Measurements from ENCODE around the gene ARHGEF7.

Gene ARHGEF7

GRCh38 chr13:111117961-111118360 lies 2.9 kb downstream of the ARHGEF7 start:
- no peaks in the 10 kb centered on the region for H3K79me1 ChIP-seq (ENCODE audit: low read length)
- H2BK120ac ChIP-seq (ENCODE audit: low read depth, low read length), result no peak overlapping the region
- peaks cover 16% of the 10 kb centered on the region for H3K27me3 ChIP-seq (ENCODE audit: insufficient read depth, low read length, poor library complexity)
- peak overlapping the region; percentile 66 for H3K23ac ChIP-seq (ENCODE audit: low read length)
- H3K4me3 ChIP-seq (ENCODE audit: low read length), result no peak overlapping the region
- no peaks in the 10 kb centered on the region for H3K36me3 ChIP-seq (ENCODE audit: control insufficient read depth, insufficient read depth, low read length)
- H3K79me2 ChIP-seq (ENCODE audit: control insufficient read depth, insufficient read depth, low read length), result no peaks in the 10 kb centered on the region
- H3K4ac ChIP-seq (ENCODE audit: low read depth, low read length), result no peak overlapping the region
- no peaks in the 10 kb centered on the region for H3K4me1 ChIP-seq (ENCODE audit: control insufficient read depth, low read depth, low read length)
- no peak overlapping the region for H3K9ac ChIP-seq (ENCODE audit: low read length)
- H3K18ac ChIP-seq (ENCODE audit: low read length), result no peak overlapping the region
- H4K8ac ChIP-seq (ENCODE audit: low read depth, low read length), result no peak overlapping the region
- H2AK5ac ChIP-seq (ENCODE audit: low read length), result no peak overlapping the region
- no peak overlapping the region for H2BK15ac ChIP-seq (replicated peaks; ENCODE audit: low read depth)
- no peak overlapping the region for H2BK5ac ChIP-seq (ENCODE audit: low read length)
- no peak overlapping the region for H3K4me2 ChIP-seq (ENCODE audit: low read length)
- DNase-seq, result no peak
- H3K27ac ChIP-seq (ENCODE audit: low read depth, low read length), result no peak overlapping the region
- H3K56ac ChIP-seq (ENCODE audit: low read length), result no peak overlapping the region
- WGBS (ENCODE audit: extremely low coverage, insufficient coverage, low lambda C conversion rate), result no CpG with 5 or more reads among the region's 10 CpGs
- H4K5ac ChIP-seq (ENCODE audit: low read length), result no peak overlapping the region

- Histone ChIP-seq H3K4ac (ENCODE audit: low read depth, low read length) (no peak overlapping the region), H4K5ac (ENCODE audit: low read length) (no peak overlapping the region), H4K8ac (ENCODE audit: low read depth, low read length) (no peak overlapping the region), H3K27ac (ENCODE audit: low read depth, low read length) (no peak overlapping the region), H2AK5ac (ENCODE audit: low read length) (no peak overlapping the region), H3K79me2 (ENCODE audit: control insufficient read depth, insufficient read depth, low read length) (no peaks in the 10 kb centered on the region), H2BK5ac (ENCODE audit: low read length) (no peak overlapping the region), H3K4me2 (ENCODE audit: low read length) (no peak overlapping the region), H2BK120ac (ENCODE audit: low read depth, low read length) (no peak overlapping the region), H3K4me1 (ENCODE audit: control insufficient read depth, low read depth, low read length) (no peaks in the 10 kb centered on the region), H3K23ac (ENCODE audit: low read length) (no peak overlapping the region), H3K9ac (ENCODE audit: low read length) (no peak overlapping the region), H3K79me1 (ENCODE audit: low read length) (no peaks in the 10 kb centered on the region), H3K4me3 (ENCODE audit: low read length) (no peak overlapping the region), H3K36me3 (ENCODE audit: control insufficient read depth, insufficient read depth, low read length) (no peaks in the 10 kb centered on the region), H3K27me3 (ENCODE audit: insufficient read depth, low read length, poor library complexity) (peaks cover 7% of the 10 kb centered on the region), H2BK15ac (replicated peaks; ENCODE audit: low read depth) (no peak overlapping the region), H3K56ac (ENCODE audit: low read length) (no peak overlapping the region), H3K18ac (ENCODE audit: low read length) (no peak overlapping the region)
- no CpG with 5 or more reads among the region's 9 CpGs for WGBS (ENCODE audit: extremely low coverage, insufficient coverage, low lambda C conversion rate)
- no peak for DNase-seq
These were observed 3.9 kb downstream of the ARHGEF7 start for GRCh38 chr13:111118898-111119607.

- Histone ChIP-seq H3K56ac (ENCODE audit: low read length) (no peak overlapping the region), H3K4me2 (ENCODE audit: low read length) (no peak overlapping the region), H3K27me3 (ENCODE audit: insufficient read depth, low read length, poor library complexity) (peaks cover 4% of the 10 kb centered on the region), H3K36me3 (ENCODE audit: control insufficient read depth, insufficient read depth, low read length) (no peaks in the 10 kb centered on the region), H3K79me2 (ENCODE audit: control insufficient read depth, insufficient read depth, low read length) (no peaks in the 10 kb centered on the region), H3K4me1 (ENCODE audit: control insufficient read depth, low read depth, low read length) (no peaks in the 10 kb centered on the region), H3K27ac (ENCODE audit: low read depth, low read length) (no peak overlapping the region), H2BK15ac (replicated peaks; ENCODE audit: low read depth) (no peak overlapping the region), H2BK120ac (ENCODE audit: low read depth, low read length) (no peak overlapping the region), H2AK5ac (ENCODE audit: low read length) (no peak overlapping the region), H2BK5ac (ENCODE audit: low read length) (no peak overlapping the region), H3K79me1 (ENCODE audit: low read length) (no peaks in the 10 kb centered on the region), H3K4me3 (ENCODE audit: low read length) (no peak overlapping the region), H3K9ac (ENCODE audit: low read length) (no peak overlapping the region), H3K23ac (ENCODE audit: low read length) (no peak overlapping the region), H4K8ac (ENCODE audit: low read depth, low read length) (no peak overlapping the region), H3K4ac (ENCODE audit: low read depth, low read length) (no peak overlapping the region), H3K18ac (ENCODE audit: low read length) (no peak overlapping the region), H4K5ac (ENCODE audit: low read length) (no peak overlapping the region)
- no peak for DNase-seq
These were observed 4.9 kb downstream of the ARHGEF7 start for GRCh38 chr13:111119966-111120365.

DNA sequence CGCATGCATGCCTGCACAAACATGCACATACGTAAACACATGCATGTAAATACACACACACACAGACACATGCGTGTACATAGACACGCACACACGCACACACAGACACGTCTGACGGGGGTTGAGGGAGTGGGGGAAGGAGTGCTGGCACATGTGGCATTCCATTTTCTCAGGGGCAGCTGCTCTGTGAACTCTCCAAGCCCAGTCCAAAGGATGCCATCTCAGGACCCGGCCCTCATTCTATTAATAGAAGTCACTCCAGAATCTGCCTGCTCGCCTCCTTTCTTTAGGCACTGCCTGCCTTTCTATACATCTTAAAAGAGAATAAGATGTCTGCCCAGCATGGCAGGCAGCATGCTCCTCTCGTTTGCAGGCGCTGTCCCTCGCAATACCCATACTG lies 5.3 kb downstream of the ARHGEF7 start:
- no peak overlapping the region for H4K8ac ChIP-seq (ENCODE audit: low read depth, low read length)
- no peak overlapping the region for H3K4me2 ChIP-seq (ENCODE audit: low read length)
- no peak overlapping the region for H4K5ac ChIP-seq (ENCODE audit: low read length)
- no CpG with 5 or more reads among the region's 12 CpGs for WGBS (ENCODE audit: extremely low coverage, insufficient coverage, low lambda C conversion rate)
- H3K79me1 ChIP-seq (ENCODE audit: low read length), result no peaks in the 10 kb centered on the region
- H2BK5ac ChIP-seq (ENCODE audit: low read length), result no peak overlapping the region
- no peak overlapping the region for H3K23ac ChIP-seq (ENCODE audit: low read length)
- H3K36me3 ChIP-seq (ENCODE audit: control insufficient read depth, insufficient read depth, low read length), result no peaks in the 10 kb centered on the region
- DNase-seq, result no peak
- H3K9ac ChIP-seq (ENCODE audit: low read length), result no peak overlapping the region
- no peak overlapping the region for H3K4ac ChIP-seq (ENCODE audit: low read depth, low read length)
- no peak overlapping the region for H2BK120ac ChIP-seq (ENCODE audit: low read depth, low read length)
- no peak overlapping the region for H3K27ac ChIP-seq (ENCODE audit: low read depth, low read length)
- no peak overlapping the region for H2BK15ac ChIP-seq (replicated peaks; ENCODE audit: low read depth)
- H3K27me3 ChIP-seq (ENCODE audit: insufficient read depth, low read length, poor library complexity), result peaks cover 4% of the 10 kb centered on the region
- H3K4me1 ChIP-seq (ENCODE audit: control insufficient read depth, low read depth, low read length), result no peaks in the 10 kb centered on the region
- H2AK5ac ChIP-seq (ENCODE audit: low read length), result no peak overlapping the region
- H3K79me2 ChIP-seq (ENCODE audit: control insufficient read depth, insufficient read depth, low read length), result no peaks in the 10 kb centered on the region
- H3K56ac ChIP-seq (ENCODE audit: low read length), result no peak overlapping the region
- H3K18ac ChIP-seq (ENCODE audit: low read length), result no peak overlapping the region
- no peak overlapping the region for H3K4me3 ChIP-seq (ENCODE audit: low read length)

GRCh38 chr13:111120913-111121312 lies 5.8 kb downstream of the ARHGEF7 start:
- H3K4me3 ChIP-seq (ENCODE audit: low read length), result no peak overlapping the region
- peaks cover 4% of the 10 kb centered on the region for H3K27me3 ChIP-seq (ENCODE audit: insufficient read depth, low read length, poor library complexity)
- no peaks in the 10 kb centered on the region for H3K79me1 ChIP-seq (ENCODE audit: low read length)
- H3K4me2 ChIP-seq (ENCODE audit: low read length), result no peak overlapping the region
- H3K18ac ChIP-seq (ENCODE audit: low read length), result no peak overlapping the region
- H4K8ac ChIP-seq (ENCODE audit: low read depth, low read length), result no peak overlapping the region
- H2BK15ac ChIP-seq (replicated peaks; ENCODE audit: low read depth), result no peak overlapping the region
- H3K27ac ChIP-seq (ENCODE audit: low read depth, low read length), result no peak overlapping the region
- H3K79me2 ChIP-seq (ENCODE audit: control insufficient read depth, insufficient read depth, low read length), result no peaks in the 10 kb centered on the region
- H3K4me1 ChIP-seq (ENCODE audit: control insufficient read depth, low read depth, low read length), result no peaks in the 10 kb centered on the region
- no peak overlapping the region for H2BK120ac ChIP-seq (ENCODE audit: low read depth, low read length)
- WGBS (ENCODE audit: extremely low coverage, insufficient coverage, low lambda C conversion rate), result no CpG with 5 or more reads among the region's 8 CpGs
- H3K56ac ChIP-seq (ENCODE audit: low read length), result no peak overlapping the region
- no peak overlapping the region for H4K5ac ChIP-seq (ENCODE audit: low read length)
- DNase-seq, result no peak
- no peak overlapping the region for H3K4ac ChIP-seq (ENCODE audit: low read depth, low read length)
- H3K36me3 ChIP-seq (ENCODE audit: control insufficient read depth, insufficient read depth, low read length), result no peaks in the 10 kb centered on the region
- H3K23ac ChIP-seq (ENCODE audit: low read length), result no peak overlapping the region
- no peak overlapping the region for H2AK5ac ChIP-seq (ENCODE audit: low read length)
- H3K9ac ChIP-seq (ENCODE audit: low read length), result no peak overlapping the region
- no peak overlapping the region for H2BK5ac ChIP-seq (ENCODE audit: low read length)

GRCh38 chr13:111121506-111121905 lies 6.4 kb downstream of the ARHGEF7 start:
- Histone ChIP-seq H3K9ac (ENCODE audit: low read length) (no peak overlapping the region), H3K56ac (ENCODE audit: low read length) (no peak overlapping the region), H3K4me3 (ENCODE audit: low read length) (no peak overlapping the region), H3K79me1 (ENCODE audit: low read length) (no peaks in the 10 kb centered on the region), H3K36me3 (ENCODE audit: control insufficient read depth, insufficient read depth, low read length) (no peaks in the 10 kb centered on the region), H2BK5ac (ENCODE audit: low read length) (no peak overlapping the region), H3K4ac (ENCODE audit: low read depth, low read length) (no peak overlapping the region), H2AK5ac (ENCODE audit: low read length) (no peak overlapping the region), H3K18ac (ENCODE audit: low read length) (no peak overlapping the region), H3K79me2 (ENCODE audit: control insufficient read depth, insufficient read depth, low read length) (no peaks in the 10 kb centered on the region), H2BK15ac (replicated peaks; ENCODE audit: low read depth) (no peak overlapping the region), H3K23ac (ENCODE audit: low read length) (no peak overlapping the region), H2BK120ac (ENCODE audit: low read depth, low read length) (no peak overlapping the region), H3K4me2 (ENCODE audit: low read length) (no peak overlapping the region), H3K27me3 (ENCODE audit: insufficient read depth, low read length, poor library complexity) (peaks cover 2% of the 10 kb centered on the region), H3K27ac (ENCODE audit: low read depth, low read length) (no peak overlapping the region), H4K8ac (ENCODE audit: low read depth, low read length) (no peak overlapping the region), H3K4me1 (ENCODE audit: control insufficient read depth, low read depth, low read length) (no peaks in the 10 kb centered on the region), H4K5ac (ENCODE audit: low read length) (no peak overlapping the region)
- WGBS (ENCODE audit: extremely low coverage, insufficient coverage, low lambda C conversion rate), result no CpG with 5 or more reads among the region's 16 CpGs
- DNase-seq, result no peak

All from mesendoderm (in vitro differentiated cells).